Right forelimb (tissue), 1 donor: ENCODE measurements around the gene CD207.

Source experiments
- DNase-seq: peaks from one replicate; pipeline ENCODE4 v3.0.0-alpha.2; 2018

The CD207 gene

DNA sequence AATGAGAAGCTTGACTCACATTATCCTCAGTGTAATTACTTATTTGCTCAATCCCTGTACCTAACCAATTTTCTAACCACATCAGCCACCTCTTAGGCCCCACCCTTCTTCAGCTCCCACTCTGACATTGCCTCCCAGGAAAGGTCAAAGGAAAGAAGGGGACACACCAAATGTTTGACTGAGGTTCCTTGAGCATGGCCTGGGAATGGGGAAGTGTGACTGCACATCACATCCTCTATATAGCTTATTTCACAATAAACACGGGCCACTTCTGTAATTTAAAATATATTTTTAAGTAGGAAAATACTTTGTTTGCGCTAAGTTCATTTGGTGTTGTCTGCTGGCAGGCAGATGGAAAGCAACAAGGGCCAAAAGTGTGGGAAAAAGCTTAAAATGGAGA is 42.2 kb downstream of the CD207 start:
- no peak for DNase-seq

DNA sequence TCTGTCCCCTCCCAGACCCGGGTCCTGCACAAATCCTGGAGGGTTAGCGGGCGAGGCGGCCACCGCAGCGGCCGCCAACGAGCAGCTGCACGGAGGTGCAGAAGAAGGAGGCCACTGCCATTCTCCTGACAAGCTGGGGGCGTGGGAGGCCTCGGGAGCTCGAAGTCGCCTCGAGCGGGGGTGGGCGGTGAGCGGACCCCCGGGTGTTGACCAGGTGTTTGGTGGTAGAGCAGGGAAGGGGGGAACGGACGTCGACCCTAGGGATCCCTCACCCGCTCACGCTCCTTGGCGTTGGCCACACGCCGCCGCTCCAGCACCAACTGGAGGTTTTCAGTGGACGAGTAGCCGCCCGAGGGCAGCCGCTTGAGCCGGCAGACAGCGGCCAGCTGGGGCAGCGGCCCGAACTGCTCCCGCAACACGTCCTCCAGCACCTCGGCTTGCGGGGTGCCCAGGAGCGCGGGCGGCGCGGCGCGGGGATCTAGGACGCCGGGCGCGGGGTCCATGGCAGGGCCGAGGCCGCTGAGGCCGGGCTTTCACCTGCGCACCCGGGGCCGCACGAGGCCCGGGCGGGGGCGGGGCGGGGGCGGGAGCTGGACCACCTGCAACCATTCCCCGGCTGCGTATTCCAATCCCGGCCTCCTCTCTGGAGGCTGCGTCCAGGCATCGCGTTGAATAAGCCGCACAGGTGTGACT is 45.3 kb downstream of the CD207 start, which contains the start of gene FIGLA:
Gene FIGLA (minus strand): TSS at position 508 of the 693 bp plus-strand sequence. CDS start 5 bp downstream, at position 503.
- DNase-seq: no peak

DNA sequence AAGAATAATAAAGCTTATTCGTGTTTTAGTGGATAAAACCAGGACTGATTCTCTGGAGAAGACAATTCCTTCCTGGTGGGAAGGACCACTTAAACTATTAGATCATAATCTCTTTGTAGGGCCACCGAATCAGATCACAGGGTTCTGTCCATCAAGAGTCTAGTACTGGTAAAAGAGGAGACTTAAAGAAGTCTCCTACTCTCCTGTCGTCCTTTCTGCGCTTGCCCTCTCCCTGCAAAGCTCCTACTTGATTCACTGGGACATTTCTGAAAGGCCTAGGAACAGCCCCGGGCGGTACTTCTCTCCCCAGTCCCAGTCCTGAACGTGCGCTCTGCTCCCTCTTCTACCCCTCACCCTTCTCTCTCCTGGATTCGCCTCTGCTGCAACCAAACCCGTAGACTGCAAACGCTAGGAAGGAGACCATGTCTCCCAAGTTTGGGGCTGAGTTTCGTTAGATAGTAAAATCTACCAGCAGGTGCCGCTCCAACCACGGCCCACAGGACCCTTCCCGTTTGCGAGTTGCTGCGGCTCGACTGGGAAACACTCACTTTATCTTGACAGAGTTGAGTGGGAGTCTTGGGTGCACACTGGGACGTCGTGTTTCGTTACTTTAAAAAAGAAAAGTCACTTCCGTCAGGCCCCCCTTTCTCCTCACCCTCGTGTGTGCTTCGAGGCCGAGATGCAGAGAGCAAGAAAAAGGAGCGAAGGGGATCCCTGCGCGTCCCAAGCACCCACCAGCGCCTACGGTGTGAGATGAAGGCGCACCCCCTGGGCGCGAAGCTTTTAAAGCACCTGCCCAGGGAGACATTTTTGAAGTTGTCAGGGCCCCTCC is 46.1 kb downstream of the CD207 start:
- peak; percentile 80 for DNase-seq

DNA sequence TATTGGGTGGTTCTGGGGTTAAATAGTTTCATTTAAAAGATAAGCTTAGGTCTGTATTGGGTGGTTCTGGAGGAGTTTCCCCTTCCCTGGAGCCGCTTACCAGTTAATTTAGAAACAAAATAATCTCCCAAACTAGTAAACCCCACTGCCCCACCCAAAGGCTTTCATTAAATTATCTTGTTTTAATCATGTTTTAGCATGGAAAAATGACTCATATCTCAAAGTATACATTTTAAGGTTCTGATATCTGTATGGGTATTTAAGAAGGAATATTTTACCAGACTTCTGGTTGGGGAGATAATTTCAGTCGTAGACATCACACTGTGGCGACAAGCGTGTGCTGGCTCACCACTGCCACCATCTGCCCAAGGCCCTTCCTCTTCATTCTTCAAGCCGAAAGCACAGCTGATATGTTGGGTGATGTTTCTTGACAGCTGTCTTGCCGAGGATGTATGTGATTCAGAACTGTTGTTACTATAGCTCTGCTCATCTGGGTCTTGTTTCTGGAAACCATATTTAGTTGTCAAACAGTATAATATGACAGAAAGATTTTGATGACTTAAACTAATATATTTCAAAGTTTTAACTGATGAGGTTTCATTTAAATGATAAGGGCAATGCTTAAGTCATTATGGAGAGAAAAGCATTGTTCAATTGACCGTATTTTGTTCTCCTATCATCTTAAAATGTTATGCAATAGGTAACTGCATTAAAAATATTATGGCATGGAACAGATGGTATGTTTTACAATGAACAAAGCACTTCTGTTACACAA is 50.3 kb downstream of the CD207 start:
- DNase-seq: no peak

DNA sequence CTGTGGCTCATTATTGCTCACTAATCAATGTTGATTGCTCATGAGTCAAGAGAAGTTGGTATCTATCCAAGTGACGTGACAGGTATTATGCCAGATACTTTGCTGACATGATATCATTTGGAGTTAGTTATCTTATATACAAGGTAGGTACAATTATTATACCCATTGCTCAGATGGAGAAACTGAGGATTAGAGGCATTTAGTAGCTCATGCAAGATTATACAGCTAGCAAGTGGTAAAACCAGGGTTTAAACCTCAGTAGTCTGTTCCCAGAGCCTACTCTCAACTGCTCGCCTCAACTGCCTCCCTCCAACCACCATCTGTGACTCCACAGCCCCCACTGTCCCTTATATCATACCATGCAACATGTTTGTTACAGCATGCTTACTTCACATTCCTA is 51.3 kb downstream of the CD207 start:
- no peak for DNase-seq
